H1 (cell line): ENCODE results near the gene BUD23. TPM values are rescaled to one million over a fixed set of nuclear protein-coding genes. Genes with fewer than 3 reads are reported as not detected.

Experiments used
- BACH1 ChIP-seq: IDR thresholded peaks from 2 replicates; pipeline ENCODE4 v1.6.1; 2012; ENCODE audit warnings: low read length, improper control_type of control experiment
- PHF8 ChIP-seq: fragments of 200-600 bp; sonication (generic); conservative IDR thresholded peaks from 2 replicates; pipeline ENCODE4 v1.7.1; 2012; ENCODE audit warnings: low read depth, mild to moderate bottlenecking, inconsistent platforms, low read length, moderate library complexity
- SP1 ChIP-seq: IDR thresholded peaks from 2 replicates; pipeline ENCODE4 v1.6.1; 2011; ENCODE audit warnings: low read depth, low read length
- TBP ChIP-seq: IDR thresholded peaks from 2 replicates; pipeline ENCODE4 v1.6.1; 2011; ENCODE audit warnings: low read depth, low read length, improper control_type of control experiment
- polyA plus RNA-seq, 7 experiments: library from polyadenylated mRNA; depleted of rRNA in 3 of 7; stranded (reverse) in 5 of 7; unstranded in 2 of 7; fragments of >200 nt in 5 of 7; fragments of 200-250 nt in 2 of 7; gene quantifications; 1 replicate in 5 of 7; 2 replicates in 1 of 7; 4 replicates in 1 of 7; pipeline versions ENCODE4 v1.2.1 to v1.2.3, GENCODE V29; 2011 to 2013; ENCODE audit warnings: missing spikeins in 2 of 7, mixed read lengths in 2 of 7
- total RNA-seq: library from RNA; stranded (reverse); fragmentation: NEBNext Ultra II Directional; extraction: Animal tissue kit (Norgen Biotek cat#: 25700); gene quantifications from 2 replicates; pipeline ENCODE4 v1.2.1, GENCODE V29; 2021
- TF ChIP-seq, protein P1 (sequence below), 3 experiments: IDR thresholded peaks; 1 replicate in 2 of 3; 2 replicates in 1 of 3; pipeline versions ENCODE4 v1.5.1 to v1.6.1; 2011; ENCODE audit warnings: low read length in 3 of 3, mild to moderate bottlenecking in 3 of 3, inconsistent platforms in 2 of 3, low read depth in 1 of 3, moderate library complexity in 1 of 3; ENCODE audit not compliant: insufficient read depth in 1 of 3; ENCODE audit errors: control extremely low read depth in 1 of 3

The BUD23 gene
- total and polyA plus RNA-seq, 2 of the 8 experiments (the other 6 are each of a cell fraction or from before 2014, with no cell fraction given) = 72.3 to 78.4 TPM

GRCh38 chr7:73690646-73691045 is 7.2 kb downstream of the BUD23 start (continued):
- TF ChIP-seq, protein P1, sequence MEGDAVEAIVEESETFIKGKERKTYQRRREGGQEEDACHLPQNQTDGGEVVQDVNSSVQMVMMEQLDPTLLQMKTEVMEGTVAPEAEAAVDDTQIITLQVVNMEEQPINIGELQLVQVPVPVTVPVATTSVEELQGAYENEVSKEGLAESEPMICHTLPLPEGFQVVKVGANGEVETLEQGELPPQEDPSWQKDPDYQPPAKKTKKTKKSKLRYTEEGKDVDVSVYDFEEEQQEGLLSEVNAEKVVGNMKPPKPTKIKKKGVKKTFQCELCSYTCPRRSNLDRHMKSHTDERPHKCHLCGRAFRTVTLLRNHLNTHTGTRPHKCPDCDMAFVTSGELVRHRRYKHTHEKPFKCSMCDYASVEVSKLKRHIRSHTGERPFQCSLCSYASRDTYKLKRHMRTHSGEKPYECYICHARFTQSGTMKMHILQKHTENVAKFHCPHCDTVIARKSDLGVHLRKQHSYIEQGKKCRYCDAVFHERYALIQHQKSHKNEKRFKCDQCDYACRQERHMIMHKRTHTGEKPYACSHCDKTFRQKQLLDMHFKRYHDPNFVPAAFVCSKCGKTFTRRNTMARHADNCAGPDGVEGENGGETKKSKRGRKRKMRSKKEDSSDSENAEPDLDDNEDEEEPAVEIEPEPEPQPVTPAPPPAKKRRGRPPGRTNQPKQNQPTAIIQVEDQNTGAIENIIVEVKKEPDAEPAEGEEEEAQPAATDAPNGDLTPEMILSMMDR (IDR thresholded peaks at IDR 0.05; ENCODE audit: control extremely low read depth in 1 of 3, insufficient read depth in 1 of 3, low read depth in 1 of 3, low read length in 3 of 3) = no peak
- TF ChIP-seq TBP = no peak
- no peak for TF ChIP-seq BACH1
- no peak for TF ChIP-seq PHF8
- no peak for TF ChIP-seq SP1
